ENCODE results near the gene CDKN2B-AS1.

CDKN2B-AS1 gene

GRCh38 chr9:22157276-22157675 lies 162.7 kb downstream of the CDKN2B-AS1 start:
- DNase-seq, result no peak
- ATAC-seq, result no peak

GRCh38 chr9:22157828-22158227 lies 163.2 kb downstream of the CDKN2B-AS1 start:
- DNase-seq, result no peak
- ATAC-seq, result no peak

- ATAC-seq (no peak), DNase-seq (no peak)
Measured at GRCh38 chr9:22158271-22158670, 163.7 kb downstream of the CDKN2B-AS1 start.

- ATAC-seq (no peak), DNase-seq (no peak)
Measured at GRCh38 chr9:22158927-22159346, 164.3 kb downstream of the CDKN2B-AS1 start.

GRCh38 chr9:22159586-22159985 lies 165.0 kb downstream of the CDKN2B-AS1 start:
- DNase-seq, result no peak
- ATAC-seq, result no peak

GRCh38 chr9:22160221-22160620 lies 165.6 kb downstream of the CDKN2B-AS1 start:
- DNase-seq, result no peak
- no peak for ATAC-seq

GRCh38 chr9:22165144-22165543 lies 170.6 kb downstream of the CDKN2B-AS1 start:
- ATAC-seq, result no peak
- no peak for DNase-seq

GRCh38 chr9:22169243-22169642 lies 174.7 kb downstream of the CDKN2B-AS1 start:
- DNase-seq (no peak), ATAC-seq (no peak)

- ATAC-seq (no peak), DNase-seq (no peak)
Measured at GRCh38 chr9:22169727-22170503, 175.3 kb downstream of the CDKN2B-AS1 start.

All from stimulated activated naive CD8-positive, alpha-beta T cell treated with anti-CD3 and anti-CD28 coated beads, Interleukin-15, Interleukin-2, amounts not matched to agents 100 U/mL and 50 U/mL, for 24 hours (primary cell).